T-helper 1 cell treated with Interleukin-12 subunit alpha and Interleukin-12 subunit beta and Interleukin-4 antibody, amounts not matched to agents 30 ng/mL and 1 ng/mL, for 36 hours (primary cell): ENCODE measurements around the gene ALDH18A1. TPM values are rescaled to one million over a fixed set of nuclear protein-coding genes. Genes with fewer than 3 reads are reported as not detected.
"Not testable (repeated sequence)": the region's sequence is repeated elsewhere in the genome, so short reads cannot be mapped to it uniquely, and the experiment has no call there.

Experiments
- intact Hi-C: fragments of 100-400 bp; cut with micrococcal nuclease; formaldehyde crosslinking; loops from one replicate; pipeline ENCODE4 v1.15.1; 2024
- total RNA-seq: library from RNA; stranded (reverse); gene quantifications from 2 replicates; pipeline ENCODE4 v1.2.3, GENCODE V29; 2022

ALDH18A1 gene
- 77.3 and 78.5 TPM in 2 replicates for total RNA-seq

- intact Hi-C loops, result loop anchor here (1.0 to 10.0 kb wide), 9 partner anchors 38 to 1638 kb away; partner anchors contain the start of genes ARHGAP19, CC2D2B, CCNJ and PDLIM1
Measured at GRCh38 chr10:95656291-95657164, at the start of gene ALDH18A1. TSS of gene ALDH18A1 (minus strand) at chr10:95656711. CDS start at chr10:95653377, 3,334 bp downstream.

GRCh38 chr10:95698415-95698814 is 41.9 kb upstream of the ALDH18A1 start:
- intact Hi-C loops, result loop anchor here (10.0 kb wide), 2 partner anchors 404 to 1136 kb away; partner anchors contain the start of genes LCOR and PDLIM1

DNA sequence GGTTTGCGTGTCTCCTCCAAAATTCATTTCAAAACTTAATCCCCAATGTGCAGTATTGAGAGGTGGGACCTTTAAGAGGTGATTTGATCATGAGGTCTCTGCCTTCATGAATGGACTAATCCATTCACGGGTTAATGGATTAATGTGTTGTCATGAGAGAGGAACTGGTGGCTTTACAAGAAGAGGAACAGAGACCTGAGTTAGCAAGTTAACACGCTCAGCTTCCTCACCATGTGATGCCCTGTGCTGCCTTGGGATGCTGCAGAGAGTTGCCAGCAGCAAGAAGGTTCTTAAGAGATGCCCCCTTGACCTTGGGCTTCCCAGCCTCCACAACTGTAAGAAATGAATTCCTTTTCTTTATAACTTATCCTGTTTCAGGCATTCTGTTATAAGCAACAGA is 40.9 kb upstream of the ALDH18A1 start:
- intact Hi-C loops, result loop anchor here (10.0 kb wide), 2 partner anchors 403 to 1137 kb away; partner anchors contain the start of genes LCOR and PDLIM1

DNA sequence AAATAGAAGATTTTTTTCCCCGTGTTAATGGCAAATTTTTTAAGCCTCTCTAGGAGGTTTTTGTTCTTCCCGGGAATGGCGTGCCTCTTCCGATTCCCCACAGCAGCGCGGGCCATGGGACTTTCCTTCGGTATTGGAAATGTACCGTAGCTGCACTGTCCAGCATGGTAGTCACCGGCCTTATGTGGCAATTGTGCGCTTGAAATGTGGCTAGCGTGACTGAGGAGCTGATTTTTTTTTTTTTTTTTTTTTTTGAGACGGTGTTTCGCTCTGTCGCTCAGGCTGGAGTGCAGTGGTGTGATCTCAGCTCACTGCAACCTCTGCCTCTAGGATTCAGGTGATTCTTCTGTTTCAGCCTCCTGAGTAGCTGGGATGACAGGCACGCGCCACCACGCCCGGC is 38.2 kb upstream of the ALDH18A1 start:
- intact Hi-C loops, result loop anchor here (1.0 to 10.0 kb wide), 16 partner anchors 38 to 1992 kb away; partner anchors contain the start of genes ALDH18A1, CC2D2B, FRA10AC1 and LCOR

DNA sequence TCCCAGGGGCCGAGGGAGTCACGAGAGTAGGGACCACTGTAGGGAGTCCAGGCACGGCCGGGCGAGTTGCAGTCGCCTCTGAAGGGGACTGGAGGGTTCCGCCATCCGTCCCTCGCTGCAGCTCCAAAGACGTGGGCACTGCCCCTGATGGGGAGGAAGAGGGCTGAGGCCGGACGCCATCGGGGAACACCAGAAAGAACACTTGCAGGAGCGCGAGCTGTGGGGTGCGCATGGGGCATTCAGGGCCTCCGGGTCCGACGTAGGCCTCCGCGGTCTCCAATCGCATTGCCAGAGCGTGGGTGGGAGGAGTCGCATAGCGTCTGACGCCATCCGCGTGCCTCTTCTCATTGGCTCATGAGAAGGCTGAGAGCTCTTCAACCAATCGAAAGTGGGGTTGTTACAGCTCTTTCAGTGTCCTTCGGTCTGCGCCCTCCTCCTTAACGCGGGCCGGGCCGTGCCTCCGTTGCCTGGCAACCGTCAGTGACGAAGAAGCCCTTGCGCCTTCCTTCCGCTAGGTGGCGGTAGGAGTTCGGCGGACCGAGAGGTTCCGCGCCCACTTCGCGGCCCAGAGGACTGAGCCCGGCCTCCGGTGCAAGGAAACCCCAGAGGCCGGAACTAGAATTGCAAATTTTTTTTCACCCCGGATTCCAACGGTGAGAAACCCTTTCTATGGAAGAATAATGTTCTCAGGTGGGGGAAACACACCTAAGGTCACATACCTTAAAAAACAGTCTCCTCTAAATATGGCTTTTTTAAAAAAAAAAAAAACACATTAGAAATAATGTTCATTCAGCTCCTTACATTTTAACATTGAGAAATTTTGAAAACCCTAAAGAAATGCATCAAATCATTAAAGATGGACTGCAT is 37.4 kb upstream of the ALDH18A1 start, which contains the start of gene TCTN3:
Gene TCTN3 (minus strand): TSS at position 260 of the 867 bp plus-strand sequence. CDS start 28 bp downstream, at position 232.
- intact Hi-C loops, result loop anchor here (1.0 to 10.0 kb wide), 17 partner anchors 17 to 1992 kb away; partner anchors contain the start of genes ALDH18A1, CC2D2B, FRA10AC1 and LCOR

DNA sequence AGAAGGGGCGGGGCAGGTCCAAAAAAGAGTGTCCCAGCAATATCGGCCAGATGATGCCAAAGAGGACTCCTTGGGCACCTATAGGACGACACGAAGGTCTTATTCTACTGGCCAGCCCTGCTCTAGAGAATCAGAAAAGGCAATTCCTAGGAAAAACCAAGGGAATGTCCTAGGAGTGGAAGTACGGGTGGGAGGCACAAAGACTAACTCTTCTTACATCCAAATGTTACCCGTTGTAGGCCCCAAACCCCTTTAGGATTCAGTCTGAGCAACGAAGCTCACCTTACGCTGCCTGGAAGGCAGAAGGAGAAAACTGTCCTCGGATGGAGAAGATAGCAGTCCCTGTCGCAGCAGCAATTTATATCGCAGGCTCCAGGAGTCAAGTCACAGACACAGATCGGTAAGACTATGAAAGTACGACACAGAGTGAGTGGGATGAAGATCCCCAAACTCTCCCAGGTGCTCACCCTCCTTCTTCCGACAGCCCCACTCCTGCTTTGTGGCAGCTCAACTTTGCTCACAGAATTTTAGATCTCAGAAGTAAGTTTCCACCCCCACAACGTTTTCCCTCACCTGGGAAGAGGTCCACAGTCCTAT is 36.7 kb upstream of the ALDH18A1 start:
- intact Hi-C loops, result loop anchor here (2.0 to 10.0 kb wide), 5 partner anchors 16 to 1991 kb away; partner anchors contain the start of genes FRA10AC1, LCOR, MORN4 and PDLIM1

- intact Hi-C loops, result loop anchor here (5.0 to 10.0 kb wide), 4 partner anchors 396 to 1989 kb away; partner anchors contain the start of genes FRA10AC1, LCOR, MORN4 and PDLIM1
Measured at GRCh38 chr10:95691281-95691680, 34.8 kb upstream of the ALDH18A1 start.

GRCh38 chr10:95688648-95689047 is 32.1 kb upstream of the ALDH18A1 start:
- intact Hi-C loops, result loop anchor here (1.0 kb wide), 1 partner anchor 177 kb away; no protein-coding TSS in a partner anchor

DNA sequence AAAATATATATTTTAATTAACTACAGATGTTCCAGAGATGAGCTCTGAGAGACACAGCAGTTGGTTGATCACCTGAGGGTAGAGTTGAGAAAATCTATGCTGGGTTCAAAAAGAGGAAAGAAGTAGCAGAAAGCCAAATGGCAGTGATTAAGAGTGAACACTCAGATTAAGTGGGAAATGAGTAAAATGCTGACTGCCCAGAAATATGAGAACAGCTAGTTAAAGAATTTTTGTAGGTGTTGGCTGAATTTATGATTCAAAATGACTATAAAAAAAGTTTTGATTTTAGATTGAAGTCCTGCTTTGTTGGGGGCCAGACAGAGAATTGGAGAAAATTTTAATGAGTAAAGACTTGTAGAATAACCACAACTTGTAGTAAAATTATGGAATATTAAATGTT is 27.5 kb upstream of the ALDH18A1 start:
- intact Hi-C loops, result no loop called here

GRCh38 chr10:95675403-95676116 is 19.0 kb upstream of the ALDH18A1 start:
- intact Hi-C loops, result loop anchor here (2.0 kb wide), 1 partner anchor 17 kb away; the partner anchor contains the start of gene TCTN3

GRCh38 chr10:95674643-95675042 is 18.1 kb upstream of the ALDH18A1 start:
- intact Hi-C loops, result no loop called here

- intact Hi-C loops, result not testable (repeated sequence)
Measured at GRCh38 chr10:95672641-95673040, 16.1 kb upstream of the ALDH18A1 start.

GRCh38 chr10:95664543-95664942 is 8.0 kb upstream of the ALDH18A1 start:
- intact Hi-C loops, result no loop called here

GRCh38 chr10:95663496-95663895 is 7.0 kb upstream of the ALDH18A1 start:
- intact Hi-C loops, result no loop called here

GRCh38 chr10:95661818-95662217 is 5.3 kb upstream of the ALDH18A1 start:
- intact Hi-C loops, result no loop called here

GRCh38 chr10:95660283-95660682 is 3.8 kb upstream of the ALDH18A1 start:
- intact Hi-C loops, result no loop called here

DNA sequence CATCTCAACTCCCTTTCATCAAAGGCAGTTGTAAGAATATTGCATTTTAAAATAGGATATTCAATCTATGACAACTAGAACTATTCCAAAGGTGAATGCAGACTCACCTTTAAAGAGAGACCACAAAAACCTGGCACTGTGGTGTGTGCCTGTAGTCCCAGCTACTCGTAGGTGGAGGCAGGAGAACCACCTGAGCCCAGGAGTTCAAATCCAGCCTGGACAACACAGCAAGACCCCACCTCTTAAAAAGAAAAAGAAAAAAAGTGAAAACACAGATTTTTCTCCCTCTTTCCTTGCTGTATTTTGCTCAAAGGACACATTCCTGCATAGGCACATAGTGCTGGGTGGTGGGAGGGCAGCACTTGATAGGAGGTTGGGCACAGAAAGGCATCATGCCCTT is 739 bp upstream of the ALDH18A1 start:
- intact Hi-C loops, result loop anchor here (10.0 kb wide), 3 partner anchors 362 to 1638 kb away; partner anchors contain the start of genes ARHGAP19, CCNJ and PDLIM1

- intact Hi-C loops, result loop anchor here (1.0 to 10.0 kb wide), 9 partner anchors 39 to 1639 kb away; partner anchors contain the start of genes ARHGAP19, CC2D2B, CCNJ and PDLIM1
Measured at GRCh38 chr10:95655571-95656290, 780 bp downstream of the ALDH18A1 start.

DNA sequence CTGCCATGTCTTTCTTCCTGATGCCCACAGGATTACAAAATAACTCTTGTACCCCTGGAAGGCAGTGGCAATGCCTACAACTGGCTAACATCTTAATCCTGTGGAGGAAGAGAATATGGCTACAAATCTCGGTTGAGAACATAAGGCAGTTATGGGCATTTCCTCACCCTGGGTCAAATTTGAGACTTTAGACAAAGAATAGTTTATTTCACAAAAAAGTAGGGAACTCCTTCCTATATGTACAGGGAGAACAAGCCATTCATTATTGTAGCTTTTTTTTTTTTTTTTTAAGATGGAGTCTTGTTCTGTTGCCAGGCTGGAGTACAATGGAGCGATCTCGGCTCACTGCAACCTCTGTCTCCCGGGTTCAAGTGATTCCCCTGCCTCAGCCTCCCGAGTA is 2.6 kb downstream of the ALDH18A1 start:
- intact Hi-C loops, result loop anchor here (5.0 to 10.0 kb wide), 4 partner anchors 359 to 1641 kb away; partner anchors contain the start of genes ARHGAP19, CCNJ, LCOR and PDLIM1
